HL-60 (cell line): ENCODE results near the gene ARHGAP35.

Experiments
- DNase-seq, 2 experiments: peaks; one replicate each; pipeline ENCODE4 v3.0.0-alpha.2; 2010 to 2020; ENCODE audit warnings: low read depth in 1 of 2, low spot score in 1 of 2
- H3K27ac ChIP-seq: fragments of 250-450 bp; sonication (Bioruptor Pico); replicated peaks from 2 replicates; pipeline ENCODE4 v1.5.1; 2020; ENCODE audit warnings: mild to moderate bottlenecking, moderate library complexity
- H3K27me3 ChIP-seq: fragments of 250-450 bp; sonication (Bioruptor Pico); 2 replicates; pipeline ENCODE4 v1.5.1; 2021; ENCODE audit warnings: mild to moderate bottlenecking, moderate library complexity; ENCODE audit not compliant: insufficient read depth, poor library complexity, severe bottlenecking
- H3K4me3 ChIP-seq: replicated peaks from 2 replicates; pipeline ENCODE4 v1.5.1; 2011; ENCODE audit warnings: mild to moderate bottlenecking, control low read depth, low read length; ENCODE audit not compliant: insufficient read depth
- GABPA ChIP-seq: IDR thresholded peaks from 2 replicates; pipeline ENCODE4 v1.6.1; 2012; ENCODE audit warnings: low read depth
- POLR2AphosphoS5 ChIP-seq: IDR thresholded peaks from 2 replicates; pipeline ENCODE4 v1.6.1; 2012; ENCODE audit warnings: low read depth
- SPI1 ChIP-seq: IDR thresholded peaks from 2 replicates; pipeline ENCODE4 v1.6.1; 2012; ENCODE audit warnings: low read depth, mild to moderate bottlenecking, borderline replicate concordance
- TF ChIP-seq, protein P1 (sequence below): IDR thresholded peaks from 2 replicates; pipeline ENCODE4 v1.6.1; 2012; ENCODE audit warnings: low read depth; ENCODE audit not compliant: insufficient replicate concordance
- TF ChIP-seq, protein P2 (sequence below): IDR thresholded peaks from one replicate; pipeline ENCODE4 v1.5.1; 2011; ENCODE audit warnings: low read length, control low read depth, inconsistent platforms; ENCODE audit not compliant: insufficient read depth

ARHGAP35 gene

DNA sequence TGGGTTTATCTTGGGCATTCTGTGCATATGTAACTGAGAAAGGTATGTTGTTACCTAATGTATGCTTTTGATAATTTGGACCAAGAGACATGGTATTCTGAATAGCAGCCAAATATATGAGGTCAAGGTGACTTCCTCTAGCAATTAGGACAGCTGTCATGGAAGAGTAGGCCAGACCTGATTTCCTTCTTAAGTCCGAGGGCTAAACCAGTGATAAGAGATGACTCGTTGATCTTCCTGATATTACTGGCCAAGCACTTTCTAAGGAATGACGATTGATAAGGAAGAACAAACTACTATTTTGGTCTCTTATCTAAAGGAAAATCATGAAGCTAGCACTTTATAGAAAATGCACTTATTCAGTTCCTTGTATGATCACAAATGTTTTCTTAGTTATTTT is 42.7 kb downstream of the ARHGAP35 start:
- TF ChIP-seq, protein P1, sequence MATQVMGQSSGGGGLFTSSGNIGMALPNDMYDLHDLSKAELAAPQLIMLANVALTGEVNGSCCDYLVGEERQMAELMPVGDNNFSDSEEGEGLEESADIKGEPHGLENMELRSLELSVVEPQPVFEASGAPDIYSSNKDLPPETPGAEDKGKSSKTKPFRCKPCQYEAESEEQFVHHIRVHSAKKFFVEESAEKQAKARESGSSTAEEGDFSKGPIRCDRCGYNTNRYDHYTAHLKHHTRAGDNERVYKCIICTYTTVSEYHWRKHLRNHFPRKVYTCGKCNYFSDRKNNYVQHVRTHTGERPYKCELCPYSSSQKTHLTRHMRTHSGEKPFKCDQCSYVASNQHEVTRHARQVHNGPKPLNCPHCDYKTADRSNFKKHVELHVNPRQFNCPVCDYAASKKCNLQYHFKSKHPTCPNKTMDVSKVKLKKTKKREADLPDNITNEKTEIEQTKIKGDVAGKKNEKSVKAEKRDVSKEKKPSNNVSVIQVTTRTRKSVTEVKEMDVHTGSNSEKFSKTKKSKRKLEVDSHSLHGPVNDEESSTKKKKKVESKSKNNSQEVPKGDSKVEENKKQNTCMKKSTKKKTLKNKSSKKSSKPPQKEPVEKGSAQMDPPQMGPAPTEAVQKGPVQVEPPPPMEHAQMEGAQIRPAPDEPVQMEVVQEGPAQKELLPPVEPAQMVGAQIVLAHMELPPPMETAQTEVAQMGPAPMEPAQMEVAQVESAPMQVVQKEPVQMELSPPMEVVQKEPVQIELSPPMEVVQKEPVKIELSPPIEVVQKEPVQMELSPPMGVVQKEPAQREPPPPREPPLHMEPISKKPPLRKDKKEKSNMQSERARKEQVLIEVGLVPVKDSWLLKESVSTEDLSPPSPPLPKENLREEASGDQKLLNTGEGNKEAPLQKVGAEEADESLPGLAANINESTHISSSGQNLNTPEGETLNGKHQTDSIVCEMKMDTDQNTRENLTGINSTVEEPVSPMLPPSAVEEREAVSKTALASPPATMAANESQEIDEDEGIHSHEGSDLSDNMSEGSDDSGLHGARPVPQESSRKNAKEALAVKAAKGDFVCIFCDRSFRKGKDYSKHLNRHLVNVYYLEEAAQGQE, result no peak
- no peak for TF ChIP-seq GABPA
- no peak for TF ChIP-seq SPI1
- no peak for TF ChIP-seq POLR2AphosphoS5
- TF ChIP-seq, protein P2, sequence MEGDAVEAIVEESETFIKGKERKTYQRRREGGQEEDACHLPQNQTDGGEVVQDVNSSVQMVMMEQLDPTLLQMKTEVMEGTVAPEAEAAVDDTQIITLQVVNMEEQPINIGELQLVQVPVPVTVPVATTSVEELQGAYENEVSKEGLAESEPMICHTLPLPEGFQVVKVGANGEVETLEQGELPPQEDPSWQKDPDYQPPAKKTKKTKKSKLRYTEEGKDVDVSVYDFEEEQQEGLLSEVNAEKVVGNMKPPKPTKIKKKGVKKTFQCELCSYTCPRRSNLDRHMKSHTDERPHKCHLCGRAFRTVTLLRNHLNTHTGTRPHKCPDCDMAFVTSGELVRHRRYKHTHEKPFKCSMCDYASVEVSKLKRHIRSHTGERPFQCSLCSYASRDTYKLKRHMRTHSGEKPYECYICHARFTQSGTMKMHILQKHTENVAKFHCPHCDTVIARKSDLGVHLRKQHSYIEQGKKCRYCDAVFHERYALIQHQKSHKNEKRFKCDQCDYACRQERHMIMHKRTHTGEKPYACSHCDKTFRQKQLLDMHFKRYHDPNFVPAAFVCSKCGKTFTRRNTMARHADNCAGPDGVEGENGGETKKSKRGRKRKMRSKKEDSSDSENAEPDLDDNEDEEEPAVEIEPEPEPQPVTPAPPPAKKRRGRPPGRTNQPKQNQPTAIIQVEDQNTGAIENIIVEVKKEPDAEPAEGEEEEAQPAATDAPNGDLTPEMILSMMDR, result no peak
- no peak overlapping the region for H3K27ac ChIP-seq
- H3K4me3 ChIP-seq, result no peak overlapping the region
- no peak for DNase-seq
- no peaks in the 10 kb centered on the region for H3K27me3 ChIP-seq

DNA sequence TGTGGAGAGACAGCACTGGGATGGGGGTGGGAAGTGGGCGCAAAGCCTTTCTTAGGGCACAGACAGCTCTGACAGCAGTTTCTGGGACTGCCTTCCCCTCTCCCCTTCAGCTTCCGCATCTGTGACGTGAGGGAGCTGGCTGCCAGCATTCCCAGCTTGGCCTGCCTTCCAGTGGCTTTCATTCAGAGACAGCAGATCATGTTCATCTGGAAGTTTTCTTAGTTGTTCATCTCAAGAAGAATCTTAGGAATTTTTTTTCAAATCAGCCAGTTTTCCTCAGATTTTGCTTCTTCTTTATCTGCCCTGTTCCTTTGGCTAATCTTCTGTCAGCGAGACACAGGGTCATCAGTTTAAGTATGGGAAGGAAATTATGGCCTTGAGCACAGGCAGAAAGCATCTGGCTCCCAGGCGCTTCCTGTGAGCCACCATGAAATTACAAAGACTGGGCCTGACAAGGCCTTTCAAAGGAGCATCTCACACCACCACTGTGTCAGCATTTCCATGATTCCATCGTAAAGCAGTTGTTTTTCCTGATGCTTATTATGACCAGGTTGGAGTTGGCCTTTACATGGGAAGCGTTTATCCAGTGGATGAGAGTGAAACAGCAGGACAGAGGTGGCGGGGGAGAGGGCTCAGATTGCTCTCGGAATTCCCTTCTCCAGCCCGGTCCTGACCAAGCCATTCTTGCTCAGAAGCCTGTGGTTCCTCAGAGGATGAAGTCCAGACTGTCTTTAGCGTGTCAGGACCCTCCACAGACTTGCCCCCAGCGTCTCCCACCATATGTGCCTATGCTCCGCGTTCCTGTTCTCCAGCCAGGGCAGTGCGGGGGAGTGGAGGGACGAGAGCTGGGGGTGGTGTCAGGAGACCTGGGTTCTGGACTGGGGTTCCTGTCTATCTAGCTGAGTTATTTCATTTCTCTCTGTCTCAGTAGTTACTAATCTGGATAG is 43.6 kb downstream of the ARHGAP35 start:
- H3K4me3 ChIP-seq, result no peak overlapping the region
- DNase-seq, result no peak
- no peak overlapping the region for H3K27ac ChIP-seq
- TF ChIP-seq, protein P1, result no peak
- no peak for TF ChIP-seq SPI1
- TF ChIP-seq, protein P2, result no peak
- TF ChIP-seq GABPA, result no peak
- no peak for TF ChIP-seq POLR2AphosphoS5
- H3K27me3 ChIP-seq, result no peaks in the 10 kb centered on the region

DNA sequence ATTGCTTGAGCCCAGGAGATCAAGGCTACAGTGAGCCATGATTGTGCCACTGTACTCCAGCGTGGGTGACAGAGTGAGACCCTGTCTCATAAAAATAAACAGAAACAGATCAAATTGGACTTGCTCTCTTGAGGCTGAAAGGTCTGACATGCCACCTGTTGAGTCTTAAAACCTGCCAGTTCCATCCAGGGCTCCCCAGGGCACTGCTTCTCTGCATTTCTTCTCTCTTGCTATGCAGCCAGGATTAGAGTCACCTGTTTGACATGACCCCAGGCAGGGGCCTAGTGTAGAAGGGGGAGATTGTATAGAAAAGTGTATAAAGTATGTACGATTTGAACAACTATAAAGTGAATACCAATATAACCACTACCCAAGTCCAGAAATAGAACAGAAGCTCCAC is 45.4 kb downstream of the ARHGAP35 start:
- TF ChIP-seq, protein P2, result no peak
- TF ChIP-seq GABPA, result no peak
- no peak for TF ChIP-seq POLR2AphosphoS5
- no peak for TF ChIP-seq SPI1
- TF ChIP-seq, protein P1, result no peak
- Histone ChIP-seq H3K4me3 (no peak overlapping the region), H3K27me3 (no peaks in the 10 kb centered on the region), H3K27ac (no peak overlapping the region)
- DNase-seq, result no peak
